ENCODE data around the gene GPR160. TPM values are rescaled to one million over a fixed set of nuclear protein-coding genes. Genes with fewer than 3 reads are reported as not detected.

The GPR160 gene
- total RNA-seq, 1 experiment from 2014 or later = 15.7 TPM

- Histone ChIP-seq H3K27ac (ENCODE audit: low read length) (no peak overlapping the region), H3K27me3 (ENCODE audit: low read length) (no peaks in the 10 kb centered on the region), H4K20me1 (ENCODE audit: low read length) (no peaks in the 10 kb centered on the region), H3K36me3 (ENCODE audit: low read depth, low read length) (peaks cover 46% of the 10 kb centered on the region), H2AFZ (ENCODE audit: low read length) (no peak overlapping the region), H3K9me2 (replicated peaks; ENCODE audit: low read length) (no peaks in the 10 kb centered on the region), H3K79me2 (ENCODE audit: low read length) (no peaks in the 10 kb centered on the region), H3K4me2 (ENCODE audit: low read length) (no peak overlapping the region), H3K9ac (ENCODE audit: low read length) (no peak overlapping the region), H3F3A (ENCODE audit: low read length, unreplicated experiment) (no peaks in the 10 kb centered on the region), H3K9me3 (ENCODE audit: low read length) (no peaks in the 10 kb centered on the region), H3K4me3 (ENCODE audit: low read length) (no peak overlapping the region), H3K4me1 (ENCODE audit: insufficient read depth, low read length) (no peaks in the 10 kb centered on the region)
- POLR2A ChIA-PET (ENCODE audit: unreplicated experiment) = no interaction called here
- TF ChIP-seq EZH2phosphoT487 (IDR thresholded peaks at IDR 0.05; ENCODE audit: borderline replicate concordance, low read length) (no peak), EZH2 (IDR thresholded peaks at IDR 0.05; ENCODE audit: low read length, unreplicated experiment) (no peak), CTCF (conservative IDR thresholded peaks at IDR 0.05; ENCODE audit: low read depth, low read length) (no peak)
- ATAC-seq (no peak), DNase-seq (no peak)
- BruUV-seq (replicated peaks) = no TSS peak
- intact Hi-C loops (cut with micrococcal nuclease) = no loop called here
- CTCF ChIA-PET = interaction anchor here (0.6 kb wide), 2 partner anchors 62 to 422 kb away, joined by 4 to 5 read pairs; no protein-coding TSS in a partner anchor
Observed at GRCh38 chr3:169992156-169992555, 45.6 kb upstream of the GPR160 start.

GRCh38 chr3:169992781-169993180 is 45.0 kb upstream of the GPR160 start:
- POLR2A ChIA-PET (ENCODE audit: unreplicated experiment) = no interaction called here
- Histone ChIP-seq H3K9me2 (replicated peaks; ENCODE audit: low read length) (no peaks in the 10 kb centered on the region), H3K4me1 (ENCODE audit: insufficient read depth, low read length) (no peaks in the 10 kb centered on the region), H4K20me1 (ENCODE audit: low read length) (no peaks in the 10 kb centered on the region), H3K36me3 (ENCODE audit: low read depth, low read length) (peaks cover 45% of the 10 kb centered on the region), H3K27me3 (ENCODE audit: low read length) (no peaks in the 10 kb centered on the region), H3K4me2 (ENCODE audit: low read length) (no peak overlapping the region), H3K27ac (ENCODE audit: low read length) (no peak overlapping the region), H3K4me3 (ENCODE audit: low read length) (no peak overlapping the region), H3K9me3 (ENCODE audit: low read length) (no peaks in the 10 kb centered on the region), H3K79me2 (ENCODE audit: low read length) (no peaks in the 10 kb centered on the region), H3K9ac (ENCODE audit: low read length) (no peak overlapping the region), H2AFZ (ENCODE audit: low read length) (no peak overlapping the region), H3F3A (ENCODE audit: low read length, unreplicated experiment) (no peaks in the 10 kb centered on the region)
- DNase-seq (no peak), ATAC-seq (no peak)
- CTCF ChIA-PET = interaction anchor here (0.6 kb wide), 1 partner anchor 62 kb away, joined by 4 read pairs; no protein-coding TSS in a partner anchor
- intact Hi-C loops (cut with micrococcal nuclease) = no loop called here
- TF ChIP-seq EZH2 (IDR thresholded peaks at IDR 0.05; ENCODE audit: low read length, unreplicated experiment) (no peak), EZH2phosphoT487 (IDR thresholded peaks at IDR 0.05; ENCODE audit: borderline replicate concordance, low read length) (no peak), CTCF (conservative IDR thresholded peaks at IDR 0.05; ENCODE audit: low read depth, low read length) (no peak)
- no TSS peak for BruUV-seq (replicated peaks)

GRCh38 chr3:169993761-169994160 is 44.0 kb upstream of the GPR160 start:
- ChIA-PET CTCF (no interaction called here), POLR2A (ENCODE audit: unreplicated experiment) (no interaction called here)
- Histone ChIP-seq H3K4me3 (ENCODE audit: low read length) (no peak overlapping the region), H3K9ac (ENCODE audit: low read length) (no peak overlapping the region), H4K20me1 (ENCODE audit: low read length) (no peaks in the 10 kb centered on the region), H3K9me3 (ENCODE audit: low read length) (no peaks in the 10 kb centered on the region), H3K27ac (ENCODE audit: low read length) (no peak overlapping the region), H3K27me3 (ENCODE audit: low read length) (no peaks in the 10 kb centered on the region), H3F3A (ENCODE audit: low read length, unreplicated experiment) (no peaks in the 10 kb centered on the region), H3K9me2 (replicated peaks; ENCODE audit: low read length) (no peaks in the 10 kb centered on the region), H3K4me1 (ENCODE audit: insufficient read depth, low read length) (no peaks in the 10 kb centered on the region), H3K4me2 (ENCODE audit: low read length) (no peak overlapping the region), H3K79me2 (ENCODE audit: low read length) (no peaks in the 10 kb centered on the region), H2AFZ (ENCODE audit: low read length) (no peak overlapping the region), H3K36me3 (ENCODE audit: low read depth, low read length) (peaks cover 41% of the 10 kb centered on the region)
- DNase-seq (no peak), ATAC-seq (no peak)
- BruUV-seq (replicated peaks) = no TSS peak
- intact Hi-C loops (cut with micrococcal nuclease) = no loop called here
- TF ChIP-seq EZH2phosphoT487 (IDR thresholded peaks at IDR 0.05; ENCODE audit: borderline replicate concordance, low read length) (no peak), CTCF (conservative IDR thresholded peaks at IDR 0.05; ENCODE audit: low read depth, low read length) (no peak), EZH2 (IDR thresholded peaks at IDR 0.05; ENCODE audit: low read length, unreplicated experiment) (no peak)

Data from PC-3 (cell line).